A673 (cell line): Measurements from ENCODE around the gene RNFT2.

ENCODE experiments used
- CTCF ChIP-seq: fragments of 300-800, 200-600 bp; sonication (generic); conservative IDR thresholded peaks from 2 replicates; pipeline ENCODE4 v1.5.1; 2017; ENCODE audit warnings: low read depth, mild to moderate bottlenecking, antibody characterized with exemption, low read length, moderate library complexity, mixed read lengths
- EZH2 ChIP-seq: fragments of 200-600 bp; sonication (generic); IDR thresholded peaks from 2 replicates; pipeline ENCODE4 v1.6.1; 2017; ENCODE audit warnings: borderline replicate concordance, low read depth, mild to moderate bottlenecking, mixed read lengths, antibody characterized with exemption, low read length; ENCODE audit not compliant: poor library complexity, severe bottlenecking

- TF ChIP-seq CTCF (no peak), EZH2 (no peak)
These were observed 159.4 kb downstream of the RNFT2 start for GRCh38 chr12:116897476-116897875.
